Neural cell (in vitro differentiated cells): Measurements from ENCODE around the gene RBSN.

Experiments used
- EZH2 ChIP-seq: fragments of 200-600, 300-800 bp; shearing (Covaris generic), sonication (generic); IDR thresholded peaks from 2 replicates; pipeline ENCODE4 v1.6.1; 2014; ENCODE audit warnings: antibody characterized with exemption, low read length, borderline replicate concordance, mild to moderate bottlenecking; ENCODE audit not compliant: insufficient read depth, poor library complexity, severe bottlenecking
- MXI1 ChIP-seq: fragments of 450-650 bp; conservative IDR thresholded peaks from 2 replicates; pipeline ENCODE4 v1.6.1; 2014; ENCODE audit warnings: antibody characterized with exemption, mild to moderate bottlenecking; ENCODE audit not compliant: poor library complexity, severe bottlenecking
- POLR2AphosphoS5 ChIP-seq: IDR thresholded peaks from 2 replicates; pipeline ENCODE4 v1.6.1; 2012
- RAD21 ChIP-seq: fragments of 450-650 bp; conservative IDR thresholded peaks from 2 replicates; pipeline ENCODE4 v1.6.1; 2014; ENCODE audit warnings: antibody characterized with exemption, mild to moderate bottlenecking, moderate library complexity
- TAF1 ChIP-seq: IDR thresholded peaks from 2 replicates; pipeline ENCODE4 v1.6.1; 2012; ENCODE audit warnings: low read depth
- TF ChIP-seq, protein P1 (sequence below): fragments of 450-650 bp; IDR thresholded peaks from 2 replicates; pipeline ENCODE4 v1.5.1; 2014; ENCODE audit warnings: antibody characterized with exemption, mild to moderate bottlenecking, moderate library complexity; ENCODE audit not compliant: poor library complexity, severe bottlenecking
- TF ChIP-seq, protein P2 (sequence below): IDR thresholded peaks from 2 replicates; pipeline ENCODE4 v1.6.1; 2012; ENCODE audit warnings: borderline replicate concordance

DNA sequence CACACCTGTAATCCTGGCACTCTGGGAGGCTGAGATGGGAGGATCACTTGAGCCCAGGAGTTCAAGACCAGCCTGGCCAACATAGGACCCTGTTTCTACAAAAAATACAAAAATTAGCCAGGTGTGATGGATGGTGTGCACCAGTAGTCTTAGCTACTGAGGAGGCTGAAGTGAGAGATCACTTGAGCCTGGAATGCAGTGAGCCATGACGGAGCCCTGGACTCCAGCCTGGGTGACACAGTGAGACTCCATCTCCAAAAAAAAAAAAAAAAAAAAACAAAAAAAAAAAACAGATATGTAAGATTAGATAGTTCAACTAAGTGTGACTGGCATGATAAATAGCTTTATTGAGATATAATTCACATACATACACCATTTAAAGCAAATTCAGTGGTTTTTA lies 9.7 kb downstream of the RBSN start:
- TF ChIP-seq TAF1 (no peak), POLR2AphosphoS5 (no peak), EZH2 (no peak), MXI1 (no peak), RAD21 (no peak)
- TF ChIP-seq, protein P1, sequence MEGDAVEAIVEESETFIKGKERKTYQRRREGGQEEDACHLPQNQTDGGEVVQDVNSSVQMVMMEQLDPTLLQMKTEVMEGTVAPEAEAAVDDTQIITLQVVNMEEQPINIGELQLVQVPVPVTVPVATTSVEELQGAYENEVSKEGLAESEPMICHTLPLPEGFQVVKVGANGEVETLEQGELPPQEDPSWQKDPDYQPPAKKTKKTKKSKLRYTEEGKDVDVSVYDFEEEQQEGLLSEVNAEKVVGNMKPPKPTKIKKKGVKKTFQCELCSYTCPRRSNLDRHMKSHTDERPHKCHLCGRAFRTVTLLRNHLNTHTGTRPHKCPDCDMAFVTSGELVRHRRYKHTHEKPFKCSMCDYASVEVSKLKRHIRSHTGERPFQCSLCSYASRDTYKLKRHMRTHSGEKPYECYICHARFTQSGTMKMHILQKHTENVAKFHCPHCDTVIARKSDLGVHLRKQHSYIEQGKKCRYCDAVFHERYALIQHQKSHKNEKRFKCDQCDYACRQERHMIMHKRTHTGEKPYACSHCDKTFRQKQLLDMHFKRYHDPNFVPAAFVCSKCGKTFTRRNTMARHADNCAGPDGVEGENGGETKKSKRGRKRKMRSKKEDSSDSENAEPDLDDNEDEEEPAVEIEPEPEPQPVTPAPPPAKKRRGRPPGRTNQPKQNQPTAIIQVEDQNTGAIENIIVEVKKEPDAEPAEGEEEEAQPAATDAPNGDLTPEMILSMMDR: no peak
- TF ChIP-seq, protein P2, sequence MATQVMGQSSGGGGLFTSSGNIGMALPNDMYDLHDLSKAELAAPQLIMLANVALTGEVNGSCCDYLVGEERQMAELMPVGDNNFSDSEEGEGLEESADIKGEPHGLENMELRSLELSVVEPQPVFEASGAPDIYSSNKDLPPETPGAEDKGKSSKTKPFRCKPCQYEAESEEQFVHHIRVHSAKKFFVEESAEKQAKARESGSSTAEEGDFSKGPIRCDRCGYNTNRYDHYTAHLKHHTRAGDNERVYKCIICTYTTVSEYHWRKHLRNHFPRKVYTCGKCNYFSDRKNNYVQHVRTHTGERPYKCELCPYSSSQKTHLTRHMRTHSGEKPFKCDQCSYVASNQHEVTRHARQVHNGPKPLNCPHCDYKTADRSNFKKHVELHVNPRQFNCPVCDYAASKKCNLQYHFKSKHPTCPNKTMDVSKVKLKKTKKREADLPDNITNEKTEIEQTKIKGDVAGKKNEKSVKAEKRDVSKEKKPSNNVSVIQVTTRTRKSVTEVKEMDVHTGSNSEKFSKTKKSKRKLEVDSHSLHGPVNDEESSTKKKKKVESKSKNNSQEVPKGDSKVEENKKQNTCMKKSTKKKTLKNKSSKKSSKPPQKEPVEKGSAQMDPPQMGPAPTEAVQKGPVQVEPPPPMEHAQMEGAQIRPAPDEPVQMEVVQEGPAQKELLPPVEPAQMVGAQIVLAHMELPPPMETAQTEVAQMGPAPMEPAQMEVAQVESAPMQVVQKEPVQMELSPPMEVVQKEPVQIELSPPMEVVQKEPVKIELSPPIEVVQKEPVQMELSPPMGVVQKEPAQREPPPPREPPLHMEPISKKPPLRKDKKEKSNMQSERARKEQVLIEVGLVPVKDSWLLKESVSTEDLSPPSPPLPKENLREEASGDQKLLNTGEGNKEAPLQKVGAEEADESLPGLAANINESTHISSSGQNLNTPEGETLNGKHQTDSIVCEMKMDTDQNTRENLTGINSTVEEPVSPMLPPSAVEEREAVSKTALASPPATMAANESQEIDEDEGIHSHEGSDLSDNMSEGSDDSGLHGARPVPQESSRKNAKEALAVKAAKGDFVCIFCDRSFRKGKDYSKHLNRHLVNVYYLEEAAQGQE: no peak
